HG03045 (cell line): ENCODE data around the gene SLC29A4.
"Not testable (repeated sequence)": the region's sequence is repeated elsewhere in the genome, so short reads cannot be mapped to it uniquely, and the experiment has no call there.

Source experiments
- ATAC-seq: cut with Tn5 transposase; IDR thresholded peaks from one replicate; pipeline ENCODE4 v1.9.1; 2021; ENCODE audit warnings: mild to moderate bottlenecking, moderate library complexity; ENCODE audit not compliant: unreplicated experiment

Gene SLC29A4

GRCh38 chr7:5273831-5274405 is 8.8 kb upstream of the SLC29A4 start:
- ATAC-seq: not testable (repeated sequence)

- no peak for ATAC-seq
Observed at GRCh38 chr7:5274441-5274840, 8.3 kb upstream of the SLC29A4 start.

GRCh38 chr7:5274985-5275431 is 7.7 kb upstream of the SLC29A4 start:
- ATAC-seq: not testable (repeated sequence)

- not testable (repeated sequence) for ATAC-seq
Observed at GRCh38 chr7:5275510-5275909, 7.2 kb upstream of the SLC29A4 start.

GRCh38 chr7:5276123-5276522 is 6.6 kb upstream of the SLC29A4 start:
- ATAC-seq: not testable (repeated sequence)

- no peak for ATAC-seq
Observed at GRCh38 chr7:5276611-5277010, 6.1 kb upstream of the SLC29A4 start.

- no peak for ATAC-seq
Observed at GRCh38 chr7:5278766-5279165, 4.0 kb upstream of the SLC29A4 start.

GRCh38 chr7:5279734-5280133 is 3.0 kb upstream of the SLC29A4 start:
- no peak for ATAC-seq

GRCh38 chr7:5281598-5282500 is 894 bp upstream of the SLC29A4 start:
- not testable (repeated sequence) for ATAC-seq

- ATAC-seq: no peak
Observed at GRCh38 chr7:5283421-5284303, 919 bp downstream of the SLC29A4 start.

- no peak for ATAC-seq
Observed at GRCh38 chr7:5284304-5285281, 1.9 kb downstream of the SLC29A4 start.

GRCh38 chr7:5286933-5287332 is 4.2 kb downstream of the SLC29A4 start:
- ATAC-seq: no peak

- not testable (repeated sequence) for ATAC-seq
Observed at GRCh38 chr7:5287373-5287772, 4.6 kb downstream of the SLC29A4 start.

GRCh38 chr7:5287802-5288201 is 5.1 kb downstream of the SLC29A4 start:
- no peak for ATAC-seq

GRCh38 chr7:5288560-5288959 is 5.8 kb downstream of the SLC29A4 start:
- not testable (repeated sequence) for ATAC-seq

- no peak for ATAC-seq
Observed at GRCh38 chr7:5289355-5289754, 6.6 kb downstream of the SLC29A4 start.

- no peak for ATAC-seq
Observed at GRCh38 chr7:5291301-5291700, 8.6 kb downstream of the SLC29A4 start.

- not testable (repeated sequence) for ATAC-seq
Observed at GRCh38 chr7:5291711-5292335, 9.1 kb downstream of the SLC29A4 start.

GRCh38 chr7:5294169-5294987 is 11.6 kb downstream of the SLC29A4 start:
- no peak for ATAC-seq
